ENCODE data around the gene AGRN.
A peak's percentile ranks its signal among the peaks of the same experiment; 100 is the strongest.
"Not testable (repeated sequence)": the region's sequence is repeated elsewhere in the genome, so short reads cannot be mapped to it uniquely, and the experiment has no call there.

The AGRN gene

GRCh38 chr1:1074631-1075147 lies 54.8 kb downstream of the AGRN start:
- Histone ChIP-seq H3K9ac (ENCODE audit: low read depth in 1 of 2, low read length in 2 of 2) (peak overlapping the region in 1 of 2 donors; percentile 23), H3K9me3 (ENCODE audit: control insufficient read depth in 2 of 2, low read length in 2 of 2) (no peaks in the 10 kb centered on the region), H3K27me3 (ENCODE audit: control insufficient read depth in 2 of 2, insufficient read depth in 2 of 2, low read length in 2 of 2) (peaks cover 0 to 6% of the 10 kb centered on the region in 2 donors), H3K4me3 (ENCODE audit: low read length in 2 of 2) (no peak overlapping the region), H3K4me1 (ENCODE audit: control insufficient read depth in 2 of 2, insufficient read depth in 2 of 2, low read length in 2 of 2) (peaks cover 19 to 25% of the 10 kb centered on the region in 2 donors), H3K27ac (ENCODE audit: low read depth in 2 of 2, low read length in 2 of 2) (peak overlapping the region; percentile 88 to 94), H3K36me3 (ENCODE audit: control insufficient read depth in 2 of 2, insufficient read depth in 2 of 2, low read length in 2 of 2) (no peaks in the 10 kb centered on the region)

- Histone ChIP-seq H3K4me1 (ENCODE audit: control insufficient read depth in 2 of 2, insufficient read depth in 2 of 2, low read length in 2 of 2) (peaks cover 22 to 30% of the 10 kb centered on the region in 2 donors), H3K36me3 (ENCODE audit: control insufficient read depth in 2 of 2, insufficient read depth in 2 of 2, low read length in 2 of 2) (no peaks in the 10 kb centered on the region), H3K9ac (ENCODE audit: low read depth in 1 of 2, low read length in 2 of 2) (no peak overlapping the region), H3K27ac (ENCODE audit: low read depth in 2 of 2, low read length in 2 of 2) (no peak overlapping the region), H3K27me3 (ENCODE audit: control insufficient read depth in 2 of 2, insufficient read depth in 2 of 2, low read length in 2 of 2) (peaks cover 0 to 6% of the 10 kb centered on the region in 2 donors), H3K4me3 (ENCODE audit: low read length in 2 of 2) (no peak overlapping the region), H3K9me3 (ENCODE audit: control insufficient read depth in 2 of 2, low read length in 2 of 2) (no peaks in the 10 kb centered on the region)
These were observed 55.4 kb downstream of the AGRN start for GRCh38 chr1:1075148-1075935.

GRCh38 chr1:1077396-1077795 lies 57.5 kb downstream of the AGRN start:
- H3K27ac ChIP-seq (ENCODE audit: low read depth in 2 of 2, low read length in 2 of 2); H3K9me3 ChIP-seq (ENCODE audit: control insufficient read depth in 2 of 2, low read length in 2 of 2); H3K4me3 ChIP-seq (ENCODE audit: low read length in 2 of 2); H3K27me3 ChIP-seq (ENCODE audit: control insufficient read depth in 2 of 2, insufficient read depth in 2 of 2, low read length in 2 of 2); H3K36me3 ChIP-seq (ENCODE audit: control insufficient read depth in 2 of 2, insufficient read depth in 2 of 2, low read length in 2 of 2); H3K9ac ChIP-seq (ENCODE audit: low read depth in 1 of 2, low read length in 2 of 2): not testable (repeated sequence)
- peaks cover 23 to 31% of the 10 kb centered on the region in 2 donors for H3K4me1 ChIP-seq (ENCODE audit: control insufficient read depth in 2 of 2, insufficient read depth in 2 of 2, low read length in 2 of 2)

- Histone ChIP-seq H3K36me3 (ENCODE audit: control insufficient read depth in 2 of 2, insufficient read depth in 2 of 2, low read length in 2 of 2) (no peaks in the 10 kb centered on the region), H3K9ac (ENCODE audit: low read depth in 1 of 2, low read length in 2 of 2) (peak overlapping the region in 1 of 2 donors; percentile 36), H3K9me3 (ENCODE audit: control insufficient read depth in 2 of 2, low read length in 2 of 2) (no peaks in the 10 kb centered on the region), H3K4me1 (ENCODE audit: control insufficient read depth in 2 of 2, insufficient read depth in 2 of 2, low read length in 2 of 2) (peaks cover 14% of the 10 kb centered on the region in 2 donors), H3K27ac (ENCODE audit: low read depth in 2 of 2, low read length in 2 of 2) (peak overlapping the region in 1 of 2 donors; percentile 2), H3K4me3 (ENCODE audit: low read length in 2 of 2) (peak overlapping the region; percentile 31 to 61), H3K27me3 (ENCODE audit: control insufficient read depth in 2 of 2, insufficient read depth in 2 of 2, low read length in 2 of 2) (peaks cover 0 to 5% of the 10 kb centered on the region in 2 donors)
These were observed 59.6 kb downstream of the AGRN start for GRCh38 chr1:1079408-1080121.

- H3K9me3 ChIP-seq (ENCODE audit: control insufficient read depth in 2 of 2, low read length in 2 of 2), result no peaks in the 10 kb centered on the region
- peaks cover 0 to 2% of the 10 kb centered on the region in 2 donors for H3K27me3 ChIP-seq (ENCODE audit: control insufficient read depth in 2 of 2, insufficient read depth in 2 of 2, low read length in 2 of 2)
- H3K4me3 ChIP-seq (ENCODE audit: low read length in 2 of 2), result peak overlapping the region; percentile 31 to 61
- no peak overlapping the region for H3K9ac ChIP-seq (ENCODE audit: low read depth in 1 of 2, low read length in 2 of 2)
- H3K27ac ChIP-seq (ENCODE audit: low read depth in 2 of 2, low read length in 2 of 2), result peak overlapping the region in 1 of 2 donors; percentile 2
- peaks cover 10 to 11% of the 10 kb centered on the region in 2 donors for H3K4me1 ChIP-seq (ENCODE audit: control insufficient read depth in 2 of 2, insufficient read depth in 2 of 2, low read length in 2 of 2)
- H3K36me3 ChIP-seq (ENCODE audit: control insufficient read depth in 2 of 2, insufficient read depth in 2 of 2, low read length in 2 of 2), result no peaks in the 10 kb centered on the region
These were observed 60.3 kb downstream of the AGRN start for GRCh38 chr1:1080122-1080757.

- peaks cover 0 to 2% of the 10 kb centered on the region in 2 donors for H3K27me3 ChIP-seq (ENCODE audit: control insufficient read depth in 2 of 2, insufficient read depth in 2 of 2, low read length in 2 of 2)
- H3K4me3 ChIP-seq (ENCODE audit: low read length in 2 of 2), result no peak overlapping the region
- H3K9me3 ChIP-seq (ENCODE audit: control insufficient read depth in 2 of 2, low read length in 2 of 2), result no peaks in the 10 kb centered on the region
- no peak overlapping the region for H3K27ac ChIP-seq (ENCODE audit: low read depth in 2 of 2, low read length in 2 of 2)
- peaks cover 10 to 11% of the 10 kb centered on the region in 2 donors for H3K4me1 ChIP-seq (ENCODE audit: control insufficient read depth in 2 of 2, insufficient read depth in 2 of 2, low read length in 2 of 2)
- H3K9ac ChIP-seq (ENCODE audit: low read depth in 1 of 2, low read length in 2 of 2), result no peak overlapping the region
- H3K36me3 ChIP-seq (ENCODE audit: control insufficient read depth in 2 of 2, insufficient read depth in 2 of 2, low read length in 2 of 2), result no peaks in the 10 kb centered on the region
These were observed 61.0 kb downstream of the AGRN start for GRCh38 chr1:1080951-1081310.

- Histone ChIP-seq H3K4me3 (ENCODE audit: low read length in 2 of 2) (no peak overlapping the region), H3K36me3 (ENCODE audit: control insufficient read depth in 2 of 2, insufficient read depth in 2 of 2, low read length in 2 of 2) (no peaks in the 10 kb centered on the region), H3K27ac (ENCODE audit: low read depth in 2 of 2, low read length in 2 of 2) (no peak overlapping the region)
These were observed 61.7 kb downstream of the AGRN start for GRCh38 chr1:1081311-1082238.

GRCh38 chr1:1082239-1082775 lies 62.4 kb downstream of the AGRN start:
- peaks cover 0 to 2% of the 10 kb centered on the region in 2 donors for H3K27me3 ChIP-seq (ENCODE audit: control insufficient read depth in 2 of 2, insufficient read depth in 2 of 2, low read length in 2 of 2)
- no peaks in the 10 kb centered on the region for H3K9me3 ChIP-seq (ENCODE audit: control insufficient read depth in 2 of 2, low read length in 2 of 2)
- H3K4me3 ChIP-seq (ENCODE audit: low read length in 2 of 2), result no peak overlapping the region
- H3K36me3 ChIP-seq (ENCODE audit: control insufficient read depth in 2 of 2, insufficient read depth in 2 of 2, low read length in 2 of 2), result no peaks in the 10 kb centered on the region
- no peak overlapping the region for H3K27ac ChIP-seq (ENCODE audit: low read depth in 2 of 2, low read length in 2 of 2)
- peaks cover 10 to 11% of the 10 kb centered on the region in 2 donors for H3K4me1 ChIP-seq (ENCODE audit: control insufficient read depth in 2 of 2, insufficient read depth in 2 of 2, low read length in 2 of 2)
- H3K9ac ChIP-seq (ENCODE audit: low read depth in 1 of 2, low read length in 2 of 2), result no peak overlapping the region

More at GRCh38 chr1:1081311-1082238, 61.7 kb downstream of the AGRN start:
- Histone ChIP-seq H3K9ac (ENCODE audit: low read depth in 1 of 2, low read length in 2 of 2) (no peak overlapping the region), H3K4me1 (ENCODE audit: control insufficient read depth in 2 of 2, insufficient read depth in 2 of 2, low read length in 2 of 2) (peaks cover 10 to 11% of the 10 kb centered on the region in 2 donors), H3K27me3 (ENCODE audit: control insufficient read depth in 2 of 2, insufficient read depth in 2 of 2, low read length in 2 of 2) (peaks cover 0 to 2% of the 10 kb centered on the region in 2 donors), H3K9me3 (ENCODE audit: control insufficient read depth in 2 of 2, low read length in 2 of 2) (no peaks in the 10 kb centered on the region)

GRCh38 chr1:1082776-1083415 lies 63.0 kb downstream of the AGRN start:
- H3K9ac ChIP-seq (ENCODE audit: low read depth in 1 of 2, low read length in 2 of 2), result no peak overlapping the region
- peaks cover 10 to 11% of the 10 kb centered on the region in 2 donors for H3K4me1 ChIP-seq (ENCODE audit: control insufficient read depth in 2 of 2, insufficient read depth in 2 of 2, low read length in 2 of 2)
- H3K36me3 ChIP-seq (ENCODE audit: control insufficient read depth in 2 of 2, insufficient read depth in 2 of 2, low read length in 2 of 2), result no peaks in the 10 kb centered on the region
- H3K27ac ChIP-seq (ENCODE audit: low read depth in 2 of 2, low read length in 2 of 2), result no peak overlapping the region
- peaks cover 0 to 2% of the 10 kb centered on the region in 2 donors for H3K27me3 ChIP-seq (ENCODE audit: control insufficient read depth in 2 of 2, insufficient read depth in 2 of 2, low read length in 2 of 2)
- no peak overlapping the region for H3K4me3 ChIP-seq (ENCODE audit: low read length in 2 of 2)
- no peaks in the 10 kb centered on the region for H3K9me3 ChIP-seq (ENCODE audit: control insufficient read depth in 2 of 2, low read length in 2 of 2)

All from mucosa of rectum (tissue), 2 donors.